Measurements from ENCODE around the gene NMNAT3.

GRCh38 chr3:139537795-139538621 lies 139.8 kb downstream of the NMNAT3 start:
- TF ChIP-seq FOXJ3 (CRISPR knock-in tag; IDR thresholded peaks at IDR 0.05; ENCODE audit: borderline replicate concordance) (no peak), CTCF (IDR thresholded peaks at IDR 0.05) (no peak), ELF4 (CRISPR knock-in tag; IDR thresholded peaks at IDR 0.05; ENCODE audit: low read depth) (no peak), ETV6 (CRISPR knock-in tag; IDR thresholded peaks at IDR 0.05) (no peak), FOXP4 (CRISPR knock-in tag; IDR thresholded peaks at IDR 0.05) (no peak), HMGXB4 (CRISPR knock-in tag; IDR thresholded peaks at IDR 0.05) (no peak), JUN (CRISPR knock-in tag; IDR thresholded peaks at IDR 0.05) (no peak)

Data from WTC11 (cell line).